ENCODE data around the gene CYTH4. TPM values are rescaled to one million over a fixed set of nuclear protein-coding genes. Genes with fewer than 3 reads are reported as not detected.

Gene CYTH4
- total and polyA plus RNA-seq, 4 donors = 10.5 to 84.2 (median 35.0) TPM

DNA sequence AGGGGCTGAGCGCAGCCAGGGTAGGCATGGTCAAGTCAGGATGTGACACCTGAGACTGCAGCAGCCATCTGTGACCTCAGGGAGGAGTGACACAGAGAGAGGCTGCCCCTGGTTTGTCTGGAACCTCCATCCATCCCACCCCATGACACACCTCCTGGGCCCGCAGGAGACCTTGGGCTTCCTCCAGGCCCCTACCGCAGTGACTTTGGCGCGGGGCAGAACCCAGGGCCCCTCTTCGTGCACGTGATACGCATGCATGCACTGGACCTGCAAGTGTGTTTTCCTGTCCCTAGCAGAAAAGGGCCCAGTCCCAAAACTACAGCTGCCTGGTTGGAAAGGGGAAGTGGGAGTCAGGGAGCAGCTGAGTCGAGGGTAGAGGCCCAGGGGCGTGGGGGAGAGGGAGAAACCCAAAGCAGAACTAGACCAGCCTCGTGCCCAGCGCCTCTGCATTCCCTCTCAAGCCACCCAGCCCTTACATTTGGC, 7.9 kb upstream of the CYTH4 start:
- no peak for TF ChIP-seq CTCF (IDR thresholded peaks at IDR 0.05; ENCODE audit: control extremely low read depth, extremely low read depth)
- ATAC-seq (ENCODE audit: insufficient read depth, low FRiP score) (no peak), DNase-seq (peak in 1 of 3 donors; percentile 24)
- Histone ChIP-seq H3K9me3 (ENCODE audit: control insufficient read depth in 4 of 4, insufficient read depth in 3 of 4, low read length in 3 of 4) (no peaks in the 10 kb centered on the region), H3K36me3 (ENCODE audit: control insufficient read depth in 4 of 4, insufficient read depth in 4 of 4, low read length in 4 of 4) (no peaks in the 10 kb centered on the region), H3K27ac (ENCODE audit: low read depth in 1 of 2, low read length in 1 of 2) (no peak overlapping the region), H3K27me3 (ENCODE audit: control insufficient read depth in 3 of 3, insufficient read depth in 3 of 3, low read length in 2 of 3) (no peaks in the 10 kb centered on the region), H3K9ac (ENCODE audit: insufficient read depth in 1 of 2, low read length in 2 of 2) (no peak overlapping the region), H3K4me3 (no peak overlapping the region), H3K4me1 (ENCODE audit: control insufficient read depth in 5 of 5, insufficient read depth in 5 of 5, low read length in 5 of 5) (no peaks in the 10 kb centered on the region)
- whole genome bisulfite sequencing, 2 donors = 31 to 67% methylated on average over 12 of the region's 12 CpGs

- no peaks in the 10 kb centered on the region for H3K27me3 ChIP-seq (ENCODE audit: control insufficient read depth in 3 of 3, insufficient read depth in 3 of 3, low read length in 2 of 3)
- DNase-seq (no peak), ATAC-seq (ENCODE audit: insufficient read depth, low FRiP score) (no peak)
- no peaks in the 10 kb centered on the region for H3K36me3 ChIP-seq (ENCODE audit: control insufficient read depth in 4 of 4, insufficient read depth in 4 of 4, low read length in 4 of 4)
- no peak for TF ChIP-seq CTCF (IDR thresholded peaks at IDR 0.05; ENCODE audit: control extremely low read depth, extremely low read depth)
- H3K27ac ChIP-seq (ENCODE audit: low read depth in 1 of 2, low read length in 1 of 2) = no peak overlapping the region
- H3K9ac ChIP-seq (ENCODE audit: insufficient read depth in 1 of 2, low read length in 2 of 2) = no peak overlapping the region
- H3K9me3 ChIP-seq (ENCODE audit: control insufficient read depth in 4 of 4, insufficient read depth in 3 of 4, low read length in 3 of 4) = no peaks in the 10 kb centered on the region
- no peak overlapping the region for H3K4me3 ChIP-seq
- 80 to 87% methylated on average over 11 of the region's 11 CpGs for WGBS, 2 donors
- H3K4me1 ChIP-seq (ENCODE audit: control insufficient read depth in 5 of 5, insufficient read depth in 5 of 5, low read length in 5 of 5) = no peaks in the 10 kb centered on the region
Observed at GRCh38 chr22:37275134-37275533, 7.2 kb upstream of the CYTH4 start.

DNA sequence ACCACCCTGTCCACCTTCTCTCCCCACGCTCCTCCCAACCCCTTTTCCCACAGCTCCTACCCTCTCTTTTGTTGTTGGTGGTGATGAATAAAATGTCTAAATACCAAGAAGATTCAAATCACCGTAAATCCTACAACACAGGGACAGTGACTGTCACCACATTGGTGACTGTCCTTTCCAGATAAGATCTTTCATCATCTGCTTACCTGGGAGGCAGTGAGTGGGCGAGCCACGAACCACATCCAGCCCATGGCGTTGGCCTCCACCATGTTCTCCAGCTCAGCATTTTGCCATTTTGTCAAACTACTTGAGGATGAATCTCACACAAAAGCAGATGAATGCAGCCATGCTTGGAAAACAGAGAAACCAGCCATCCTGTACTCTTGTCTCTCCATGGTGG, 6.7 kb upstream of the CYTH4 start:
- H3K4me3 ChIP-seq = no peak overlapping the region

More for the DNA sequence above, 6.7 kb upstream of the CYTH4 start:
- no peak for DNase-seq
- no peaks in the 10 kb centered on the region for H3K9me3 ChIP-seq (ENCODE audit: control insufficient read depth in 4 of 4, insufficient read depth in 3 of 4, low read length in 3 of 4)
- H3K27ac ChIP-seq (ENCODE audit: low read depth in 1 of 2, low read length in 1 of 2) = no peak overlapping the region
- WGBS, 2 donors = 72 to 86% methylated on average over 5 of the region's 5 CpGs
- H3K36me3 ChIP-seq (ENCODE audit: control insufficient read depth in 4 of 4, insufficient read depth in 4 of 4, low read length in 4 of 4) = no peaks in the 10 kb centered on the region
- no peak overlapping the region for H3K9ac ChIP-seq (ENCODE audit: insufficient read depth in 1 of 2, low read length in 2 of 2)
- no peak for TF ChIP-seq CTCF (IDR thresholded peaks at IDR 0.05; ENCODE audit: control extremely low read depth, extremely low read depth)
- no peaks in the 10 kb centered on the region for H3K27me3 ChIP-seq (ENCODE audit: control insufficient read depth in 3 of 3, insufficient read depth in 3 of 3, low read length in 2 of 3)
- no peaks in the 10 kb centered on the region for H3K4me1 ChIP-seq (ENCODE audit: control insufficient read depth in 5 of 5, insufficient read depth in 5 of 5, low read length in 5 of 5)
- ATAC-seq (ENCODE audit: insufficient read depth, low FRiP score) = no peak
